ENCODE results near the gene ARHGEF39.
A peak's percentile ranks its signal among the peaks of the same experiment; 100 is the strongest.

ARHGEF39 gene

DNA sequence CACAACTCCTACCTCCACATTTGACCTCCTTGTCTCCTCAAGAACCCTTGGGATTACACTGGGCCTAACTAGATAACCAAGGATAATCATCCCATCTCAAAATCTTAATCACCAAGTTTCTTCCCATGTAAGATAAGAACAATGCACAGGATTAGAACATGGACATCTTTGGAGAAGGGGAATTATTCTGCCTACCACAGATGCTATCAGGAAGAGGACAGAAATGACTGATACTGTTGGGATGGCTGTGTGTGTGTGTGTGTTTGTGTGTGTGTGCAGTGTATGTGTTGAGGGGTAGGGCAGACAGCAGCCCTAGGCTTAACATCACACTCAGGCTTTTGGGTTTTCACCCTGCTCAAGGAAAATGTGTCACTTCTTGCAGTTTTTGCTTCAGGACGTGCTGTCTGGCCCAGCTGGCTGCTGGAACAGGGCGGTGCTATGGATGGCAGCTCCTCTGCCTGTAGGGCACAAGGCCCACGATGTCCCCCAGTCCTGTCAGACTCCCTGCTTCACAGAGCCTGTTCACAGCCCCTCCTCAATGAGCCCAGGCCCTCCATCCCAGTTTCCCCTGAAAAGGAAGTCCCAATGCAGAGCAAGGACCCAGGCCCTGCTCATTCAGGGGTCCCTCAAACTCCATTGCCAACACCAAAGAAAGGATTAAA lies 16.5 kb upstream of the ARHGEF39 start:
- TF ChIP-seq, protein P1, sequence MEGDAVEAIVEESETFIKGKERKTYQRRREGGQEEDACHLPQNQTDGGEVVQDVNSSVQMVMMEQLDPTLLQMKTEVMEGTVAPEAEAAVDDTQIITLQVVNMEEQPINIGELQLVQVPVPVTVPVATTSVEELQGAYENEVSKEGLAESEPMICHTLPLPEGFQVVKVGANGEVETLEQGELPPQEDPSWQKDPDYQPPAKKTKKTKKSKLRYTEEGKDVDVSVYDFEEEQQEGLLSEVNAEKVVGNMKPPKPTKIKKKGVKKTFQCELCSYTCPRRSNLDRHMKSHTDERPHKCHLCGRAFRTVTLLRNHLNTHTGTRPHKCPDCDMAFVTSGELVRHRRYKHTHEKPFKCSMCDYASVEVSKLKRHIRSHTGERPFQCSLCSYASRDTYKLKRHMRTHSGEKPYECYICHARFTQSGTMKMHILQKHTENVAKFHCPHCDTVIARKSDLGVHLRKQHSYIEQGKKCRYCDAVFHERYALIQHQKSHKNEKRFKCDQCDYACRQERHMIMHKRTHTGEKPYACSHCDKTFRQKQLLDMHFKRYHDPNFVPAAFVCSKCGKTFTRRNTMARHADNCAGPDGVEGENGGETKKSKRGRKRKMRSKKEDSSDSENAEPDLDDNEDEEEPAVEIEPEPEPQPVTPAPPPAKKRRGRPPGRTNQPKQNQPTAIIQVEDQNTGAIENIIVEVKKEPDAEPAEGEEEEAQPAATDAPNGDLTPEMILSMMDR (conservative IDR thresholded peaks at IDR 0.05; ENCODE audit: low read depth, low read length), result no peak
- no peak for DNase-seq (ENCODE audit: low read depth)
- H3K4me3 ChIP-seq (ENCODE audit: low read length), result no peak overlapping the region

DNA sequence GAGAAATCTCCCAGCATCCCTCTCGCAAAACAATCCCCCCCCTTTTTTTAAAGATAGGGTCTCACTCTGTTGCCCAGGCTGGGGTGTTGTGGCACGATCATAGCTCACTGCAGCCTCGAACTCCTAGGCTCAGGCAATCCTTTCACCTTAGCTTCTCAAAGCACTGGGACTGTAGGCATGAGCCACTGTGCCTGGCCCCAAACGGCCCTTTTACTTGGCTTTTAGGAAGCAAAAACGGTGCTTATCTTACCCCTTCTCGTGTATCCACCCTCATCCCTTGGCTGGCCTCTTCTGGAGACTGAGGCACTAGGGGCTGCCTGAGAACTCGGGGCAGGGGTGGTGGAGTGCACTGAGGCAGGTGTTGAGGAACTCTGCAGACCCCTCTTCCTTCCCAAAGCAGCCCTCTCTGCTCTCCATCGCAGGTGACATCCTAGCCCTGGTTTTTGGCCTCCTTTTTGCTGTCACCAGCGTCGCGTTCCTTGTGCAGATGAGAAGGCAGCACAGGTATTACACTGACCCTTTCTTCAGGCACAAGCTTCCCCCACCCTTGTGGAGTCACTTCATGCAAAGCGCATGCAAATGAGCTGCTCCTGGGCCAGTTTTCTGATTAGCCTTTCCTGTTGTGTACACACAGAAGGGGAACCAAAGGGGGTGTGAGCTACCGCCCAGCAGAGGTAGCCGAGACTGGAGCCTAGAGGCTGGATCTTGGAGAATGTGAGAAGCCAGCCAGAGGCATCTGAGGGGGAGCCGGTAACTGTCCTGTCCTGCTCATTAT lies 15.5 kb upstream of the ARHGEF39 start:
- no peak overlapping the region for H3K4me3 ChIP-seq (ENCODE audit: low read length)
- TF ChIP-seq, protein P1 (conservative IDR thresholded peaks at IDR 0.05; ENCODE audit: low read depth, low read length), result no peak
- DNase-seq (ENCODE audit: low read depth), result no peak

DNA sequence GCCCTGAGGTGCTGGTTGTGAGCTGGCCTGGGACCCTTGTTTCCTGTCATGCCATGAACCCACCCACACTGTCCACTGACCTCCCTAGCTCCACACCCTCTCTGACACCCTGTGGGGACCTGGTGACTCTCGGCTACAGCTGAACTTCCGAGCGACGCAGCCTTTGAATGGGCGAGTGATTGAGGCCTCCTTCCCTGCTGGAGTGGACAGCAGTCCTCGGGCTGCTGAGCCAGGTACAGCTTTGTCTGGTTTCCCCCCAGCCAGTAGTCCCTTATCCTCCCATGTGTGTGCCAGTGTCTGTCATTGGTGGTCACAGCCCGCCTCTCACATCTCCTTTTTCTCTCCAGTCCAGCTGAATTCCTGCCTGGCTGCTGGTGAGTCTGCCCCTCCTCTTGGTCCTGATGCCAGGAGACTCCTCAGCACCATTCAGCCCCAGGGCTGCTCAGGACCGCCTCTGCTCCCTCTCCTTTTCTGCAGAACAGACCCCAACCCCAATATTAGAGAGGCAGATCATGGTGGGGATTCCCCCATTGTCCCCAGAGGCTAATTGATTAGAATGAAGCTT lies 14.9 kb upstream of the ARHGEF39 start:
- DNase-seq (ENCODE audit: low read depth), result no peak
- no peak overlapping the region for H3K4me3 ChIP-seq (ENCODE audit: low read length)
- TF ChIP-seq, protein P1 (conservative IDR thresholded peaks at IDR 0.05; ENCODE audit: low read depth, low read length), result no peak

DNA sequence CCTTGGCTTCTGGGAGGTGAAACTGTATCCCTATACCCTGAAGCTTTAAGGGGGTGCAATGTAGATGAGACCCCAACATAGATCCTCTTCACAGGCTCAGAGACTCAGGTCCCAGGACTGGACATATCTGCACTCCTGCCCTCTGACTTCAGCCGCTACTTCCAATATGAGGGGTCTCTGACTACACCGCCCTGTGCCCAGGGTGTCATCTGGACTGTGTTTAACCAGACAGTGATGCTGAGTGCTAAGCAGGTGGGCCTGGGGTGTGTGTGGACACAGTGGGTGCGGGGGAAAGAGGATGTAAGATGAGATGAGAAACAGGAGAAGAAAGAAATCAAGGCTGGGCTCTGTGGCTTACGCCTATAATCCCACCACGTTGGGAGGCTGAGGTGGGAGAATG lies 14.1 kb upstream of the ARHGEF39 start:
- H3K4me3 ChIP-seq (ENCODE audit: low read length), result no peak overlapping the region
- TF ChIP-seq, protein P1 (conservative IDR thresholded peaks at IDR 0.05; ENCODE audit: low read depth, low read length), result no peak
- no peak for DNase-seq (ENCODE audit: low read depth)

DNA sequence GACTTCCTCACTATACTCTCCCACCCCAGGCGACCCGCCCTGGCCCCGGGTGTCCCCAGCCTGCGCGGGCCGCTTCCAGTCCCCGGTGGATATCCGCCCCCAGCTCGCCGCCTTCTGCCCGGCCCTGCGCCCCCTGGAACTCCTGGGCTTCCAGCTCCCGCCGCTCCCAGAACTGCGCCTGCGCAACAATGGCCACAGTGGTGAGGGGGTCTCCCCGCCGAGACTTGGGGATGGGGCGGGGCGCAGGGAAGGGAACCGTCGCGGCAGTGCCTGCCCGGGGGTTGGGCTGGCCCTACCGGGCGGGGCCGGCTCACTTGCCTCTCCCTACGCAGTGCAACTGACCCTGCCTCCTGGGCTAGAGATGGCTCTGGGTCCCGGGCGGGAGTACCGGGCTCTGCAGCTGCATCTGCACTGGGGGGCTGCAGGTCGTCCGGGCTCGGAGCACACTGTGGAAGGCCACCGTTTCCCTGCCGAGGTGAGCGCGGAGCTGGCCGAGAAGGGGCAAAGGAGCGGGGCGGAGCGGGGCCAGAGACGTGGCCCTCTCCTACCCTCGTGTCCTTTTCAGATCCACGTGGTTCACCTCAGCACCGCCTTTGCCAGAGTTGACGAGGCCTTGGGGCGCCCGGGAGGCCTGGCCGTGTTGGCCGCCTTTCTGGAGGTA lies 10.9 kb upstream of the ARHGEF39 start:
- H3K4me3 ChIP-seq (ENCODE audit: low read length), result peak overlapping the region; percentile 56
- DNase-seq (ENCODE audit: low read depth), result no peak
- TF ChIP-seq, protein P1 (conservative IDR thresholded peaks at IDR 0.05; ENCODE audit: low read depth, low read length), result no peak

DNA sequence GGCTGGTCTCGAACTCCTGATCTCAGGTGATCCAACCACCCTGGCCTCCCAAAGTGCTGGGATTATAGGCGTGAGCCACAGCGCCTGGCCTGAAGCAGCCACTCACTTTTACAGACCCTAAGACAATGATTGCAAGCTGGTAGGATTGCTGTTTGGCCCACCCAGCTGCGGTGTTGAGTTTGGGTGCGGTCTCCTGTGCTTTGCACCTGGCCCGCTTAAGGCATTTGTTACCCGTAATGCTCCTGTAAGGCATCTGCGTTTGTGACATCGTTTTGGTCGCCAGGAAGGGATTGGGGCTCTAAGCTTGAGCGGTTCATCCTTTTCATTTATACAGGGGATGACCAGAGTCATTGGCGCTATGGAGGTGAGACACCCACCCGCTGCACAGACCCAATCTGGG lies 10.2 kb upstream of the ARHGEF39 start:
- H3K4me3 ChIP-seq (ENCODE audit: low read length), result peak overlapping the region; percentile 56

More for the DNA sequence above, 10.2 kb upstream of the ARHGEF39 start:
- DNase-seq (ENCODE audit: low read depth), result no peak
- TF ChIP-seq, protein P1 (conservative IDR thresholded peaks at IDR 0.05; ENCODE audit: low read depth, low read length), result no peak
